ENCODE results near the gene ABCA4. TPM values are rescaled to one million over a fixed set of nuclear protein-coding genes. Genes with fewer than 3 reads are reported as not detected.
A peak's percentile ranks its signal among the peaks of the same experiment; 100 is the strongest.

Gene ABCA4
- total RNA-seq, 1 experiment from 2014 or later: 1.5 TPM

DNA sequence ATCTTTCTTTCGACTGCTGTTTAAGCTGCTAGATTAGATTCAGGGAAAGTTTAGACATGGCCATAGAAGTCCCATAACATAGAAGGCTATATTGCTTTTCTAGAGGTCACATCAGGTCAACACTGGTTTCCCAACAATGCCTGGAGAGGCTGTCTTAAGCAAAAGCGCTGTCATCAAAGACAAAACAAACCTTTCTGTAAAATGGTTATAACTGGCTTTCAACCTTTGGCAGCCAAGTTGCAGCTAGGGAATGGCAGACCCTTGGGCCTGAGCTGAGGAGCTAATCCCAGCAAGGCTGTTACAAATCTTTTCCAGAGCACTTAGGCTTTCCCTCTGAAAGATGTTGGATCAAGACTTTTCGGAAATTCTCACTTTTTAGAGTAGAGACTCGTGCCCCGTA is 11.2 kb upstream of the ABCA4 start:
- no peaks in the 10 kb centered on the region for H3K9me3 ChIP-seq (ENCODE audit: control insufficient read depth, insufficient read depth, low read depth, low read length)
- DNase-seq (ENCODE audit: low read depth, low spot score) (no peak), ATAC-seq (no peak)
- H3K4me3 ChIP-seq (ENCODE audit: low read depth in 2 of 2, low read length in 2 of 2): no peak overlapping the region
- H3K27me3 ChIP-seq (ENCODE audit: control insufficient read depth, insufficient read depth, low read length): no peaks in the 10 kb centered on the region
- TF ChIP-seq POLR2AphosphoS5 (IDR thresholded peaks at IDR 0.05; ENCODE audit: low read depth, low read length) (no peak), SIN3A (IDR thresholded peaks at IDR 0.05; ENCODE audit: borderline replicate concordance, insufficient read depth, low read depth, low read length) (no peak), TCF7L2 (IDR thresholded peaks at IDR 0.05; ENCODE audit: low read depth, low read length) (no peak), REST (IDR thresholded peaks at IDR 0.05; ENCODE audit: insufficient read depth in 1 of 2, low read depth in 2 of 2, low read length in 1 of 2) (no peak)
- TF ChIP-seq, protein P1, sequence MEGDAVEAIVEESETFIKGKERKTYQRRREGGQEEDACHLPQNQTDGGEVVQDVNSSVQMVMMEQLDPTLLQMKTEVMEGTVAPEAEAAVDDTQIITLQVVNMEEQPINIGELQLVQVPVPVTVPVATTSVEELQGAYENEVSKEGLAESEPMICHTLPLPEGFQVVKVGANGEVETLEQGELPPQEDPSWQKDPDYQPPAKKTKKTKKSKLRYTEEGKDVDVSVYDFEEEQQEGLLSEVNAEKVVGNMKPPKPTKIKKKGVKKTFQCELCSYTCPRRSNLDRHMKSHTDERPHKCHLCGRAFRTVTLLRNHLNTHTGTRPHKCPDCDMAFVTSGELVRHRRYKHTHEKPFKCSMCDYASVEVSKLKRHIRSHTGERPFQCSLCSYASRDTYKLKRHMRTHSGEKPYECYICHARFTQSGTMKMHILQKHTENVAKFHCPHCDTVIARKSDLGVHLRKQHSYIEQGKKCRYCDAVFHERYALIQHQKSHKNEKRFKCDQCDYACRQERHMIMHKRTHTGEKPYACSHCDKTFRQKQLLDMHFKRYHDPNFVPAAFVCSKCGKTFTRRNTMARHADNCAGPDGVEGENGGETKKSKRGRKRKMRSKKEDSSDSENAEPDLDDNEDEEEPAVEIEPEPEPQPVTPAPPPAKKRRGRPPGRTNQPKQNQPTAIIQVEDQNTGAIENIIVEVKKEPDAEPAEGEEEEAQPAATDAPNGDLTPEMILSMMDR (IDR thresholded peaks at IDR 0.05): no peak
- no peaks in the 10 kb centered on the region; the same call in 1 of the 2 replicates for H3K4me1 ChIP-seq (ENCODE audit: control insufficient read depth, insufficient read depth, low read length)
- no TSS peak for BruUV-seq (replicated peaks)
- no peaks in the 10 kb centered on the region for H3K36me3 ChIP-seq (ENCODE audit: control insufficient read depth, insufficient read depth, low read length)
- in situ Hi-C loops (cut with HindIII; ENCODE audit: low pct_unique_long_range_greater_than_20kb, low sequenced_read_pairs): no loop called here
- intact Hi-C loops (cut with micrococcal nuclease; ENCODE audit: unreplicated experiment): no loop called here
- no peak overlapping the region for H3K27ac ChIP-seq (ENCODE audit: low read length)
- CTCF ChIA-PET: no interaction called here
- POLR2A ChIA-PET: no interaction called here

- H3K27me3 ChIP-seq (ENCODE audit: control insufficient read depth, insufficient read depth, low read length): no peaks in the 10 kb centered on the region
- DNase-seq (ENCODE audit: low read depth, low spot score): no peak
- CTCF ChIA-PET: no interaction called here
- H3K4me3 ChIP-seq (ENCODE audit: low read depth in 2 of 2, low read length in 2 of 2): no peak overlapping the region
- no peaks in the 10 kb centered on the region for H3K36me3 ChIP-seq (ENCODE audit: control insufficient read depth, insufficient read depth, low read length)
- intact Hi-C loops (cut with micrococcal nuclease; ENCODE audit: unreplicated experiment): no loop called here
- in situ Hi-C loops (cut with HindIII; ENCODE audit: low pct_unique_long_range_greater_than_20kb, low sequenced_read_pairs): no loop called here
- peak; percentile 53; the same call in 1 of the 2 replicates for ATAC-seq
- POLR2A ChIA-PET: interaction anchor here (0.9 kb wide), 1 partner anchor 24 kb away, joined by 3 read pairs; no protein-coding TSS in a partner anchor
- TF ChIP-seq, protein P1 (IDR thresholded peaks at IDR 0.05): no peak
- TF ChIP-seq REST (IDR thresholded peaks at IDR 0.05; ENCODE audit: insufficient read depth in 1 of 2, low read depth in 2 of 2, low read length in 1 of 2) (no peak), SIN3A (IDR thresholded peaks at IDR 0.05; ENCODE audit: borderline replicate concordance, insufficient read depth, low read depth, low read length) (no peak), TCF7L2 (IDR thresholded peaks at IDR 0.05; ENCODE audit: low read depth, low read length) (no peak), POLR2AphosphoS5 (IDR thresholded peaks at IDR 0.05; ENCODE audit: low read depth, low read length) (no peak)
- BruUV-seq (replicated peaks): no TSS peak
- no peaks in the 10 kb centered on the region for H3K9me3 ChIP-seq (ENCODE audit: control insufficient read depth, insufficient read depth, low read depth, low read length)
- H3K4me1 ChIP-seq (ENCODE audit: control insufficient read depth, insufficient read depth, low read length): no peaks in the 10 kb centered on the region; the same call in 1 of the 2 replicates
- H3K27ac ChIP-seq (ENCODE audit: low read length): no peak overlapping the region; the same call in 1 of the 2 replicates
These were observed 10.1 kb upstream of the ABCA4 start for GRCh38 chr1:94130851-94131595.

All from Panc1 (cell line).